ENCODE results near the gene MYBPC1.

- TF ChIP-seq CTCF (conservative IDR thresholded peaks at IDR 0.05; ENCODE audit: low read depth, low read length) (no peak), POLR2A (IDR thresholded peaks at IDR 0.05; ENCODE audit: low read depth, low read length) (no peak), CEBPB (IDR thresholded peaks at IDR 0.05; ENCODE audit: low read depth, low read length) (no peak)
Measured at GRCh38 chr12:101700299-101700820, 105.6 kb downstream of the MYBPC1 start.

Measured in IMR-90 (cell line).